CD4-positive, alpha-beta T cell treated with Interleukin-6 at 100 ng/mL for 8 hours (primary cell): ENCODE results near the gene TENM3.

Source experiments
- DNase-seq: peaks from one replicate; pipeline ENCODE4 v3.0.0-alpha.2; 2020; ENCODE audit warnings: mixed read lengths, low spot score

Gene TENM3

GRCh38 chr4:182776376-182777105 lies 533.3 kb downstream of the TENM3 start:
- no peak for DNase-seq

- no peak for DNase-seq
Observed at GRCh38 chr4:182778222-182778982, 535.2 kb downstream of the TENM3 start.

- no peak for DNase-seq
Observed at GRCh38 chr4:182786991-182787390, 543.8 kb downstream of the TENM3 start.

GRCh38 chr4:182788201-182788600 lies 545.0 kb downstream of the TENM3 start:
- DNase-seq: no peak

- no peak for DNase-seq
Observed at GRCh38 chr4:182789529-182789928, 546.3 kb downstream of the TENM3 start.

- DNase-seq: no peak
Observed at GRCh38 chr4:182795446-182796238, 552.4 kb downstream of the TENM3 start.

- no peak for DNase-seq
Observed at GRCh38 chr4:182799515-182800215, 556.5 kb downstream of the TENM3 start.

- no peak for DNase-seq
Observed at GRCh38 chr4:182800216-182800515, 557.0 kb downstream of the TENM3 start.

GRCh38 chr4:182801636-182802035 lies 558.4 kb downstream of the TENM3 start:
- DNase-seq: no peak

GRCh38 chr4:182802621-182803020 lies 559.4 kb downstream of the TENM3 start:
- DNase-seq: no peak

- DNase-seq: no peak
Observed at GRCh38 chr4:182803235-182803634, 560.0 kb downstream of the TENM3 start.

- no peak for DNase-seq
Observed at GRCh38 chr4:182804131-182804530, 560.9 kb downstream of the TENM3 start.

GRCh38 chr4:182805321-182805720 lies 562.1 kb downstream of the TENM3 start:
- no peak for DNase-seq

GRCh38 chr4:182805750-182806149 lies 562.5 kb downstream of the TENM3 start:
- DNase-seq: no peak

- peak; percentile 53 for DNase-seq
Observed at GRCh38 chr4:182806259-182807252, 563.4 kb downstream of the TENM3 start.

- no peak for DNase-seq
Observed at GRCh38 chr4:182807346-182807745, 564.1 kb downstream of the TENM3 start.

- no peak for DNase-seq
Observed at GRCh38 chr4:182807767-182808548, 564.8 kb downstream of the TENM3 start.

- DNase-seq: peak; percentile 57
Observed at GRCh38 chr4:182808673-182809416, 565.6 kb downstream of the TENM3 start.

GRCh38 chr4:182809417-182810102 lies 566.4 kb downstream of the TENM3 start:
- no peak for DNase-seq
